GM12892 (cell line): ENCODE data around the gene STK32C.

Experiments used
- POLR2A ChIP-seq: IDR thresholded peaks from 2 replicates; pipeline ENCODE4 v1.6.1; 2011; ENCODE audit warnings: low read depth, low read length, control low read depth
- POLR2AphosphoS5 ChIP-seq: IDR thresholded peaks from 2 replicates; pipeline ENCODE4 v1.6.1; 2011; ENCODE audit warnings: low read depth, low read length, control low read depth
- TAF1 ChIP-seq: IDR thresholded peaks from 2 replicates; pipeline ENCODE4 v1.6.1; 2011; ENCODE audit warnings: low read depth, mild to moderate bottlenecking, control low read depth, low read length, borderline replicate concordance

DNA sequence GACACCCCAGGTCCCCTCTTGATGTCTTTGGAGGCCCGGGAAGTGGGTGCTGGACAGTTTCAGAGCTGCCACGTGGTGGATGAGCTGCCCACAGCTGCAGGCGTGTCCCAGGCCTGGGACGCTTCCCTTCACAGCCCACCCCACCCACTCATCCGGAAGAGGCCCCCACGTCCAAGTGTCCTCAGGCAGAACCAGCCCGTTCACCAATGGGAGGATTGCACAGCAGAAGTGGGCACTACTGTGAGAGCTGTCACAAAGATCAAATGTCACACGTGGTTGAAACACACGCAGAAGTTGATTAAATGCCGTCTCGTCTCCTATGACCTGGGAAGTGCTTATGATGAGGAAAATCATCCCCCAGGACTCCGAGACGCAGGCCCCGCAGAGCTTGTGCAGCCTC, 52.9 kb downstream of the STK32C start:
- TF ChIP-seq POLR2AphosphoS5 (no peak), TAF1 (no peak), POLR2A (no peak)
